ENCODE data around the gene RGCC. TPM values are rescaled to one million over a fixed set of nuclear protein-coding genes. Genes with fewer than 3 reads are reported as not detected.

RGCC gene
- total and polyA plus RNA-seq, 9 of the 15 experiments (the other 6 are each of a cell fraction or from before 2014, with no cell fraction given) = 0.51 to 10.4 (median 5.8) TPM

GRCh38 chr13:41463838-41464602, 6.7 kb downstream of the RGCC start (continued):
- TF ChIP-seq MGA (IDR thresholded peaks at IDR 0.05) = peak; percentile 66
- TF ChIP-seq PHB2 (IDR thresholded peaks at IDR 0.05; ENCODE audit: low read depth) = no peak
- TF ChIP-seq KDM4B (IDR thresholded peaks at IDR 0.05; ENCODE audit: borderline replicate concordance in 2 of 2, low read depth in 1 of 2) = no peak
- no peak for TF ChIP-seq REST (IDR thresholded peaks at IDR 0.05; ENCODE audit: borderline replicate concordance)
- no peak for TF ChIP-seq REST (CRISPR knock-in tag; IDR thresholded peaks at IDR 0.05; ENCODE audit: low read depth)
- TF ChIP-seq TRIM24 (IDR thresholded peaks at IDR 0.05) = peak; percentile 28 to 33; a peak in 1 of 4 replicates
- TF ChIP-seq CXXC5 (CRISPR knock-in tag; IDR thresholded peaks at IDR 0.05) = peak; percentile 38; the same call in 1 of the 2 replicates

All from K562 (cell line).